HEK293T (cell line): ENCODE results near the gene CXCL17.

Experiments
- CTBP1 ChIP-seq: fragments of 450-650 bp; IDR thresholded peaks from 2 replicates; pipeline ENCODE4 v1.6.1; 2016; ENCODE audit warnings: borderline replicate concordance
- FOXM1 ChIP-seq: fragments of 450-650 bp; IDR thresholded peaks from 2 replicates; pipeline ENCODE4 v1.6.1; 2017; ENCODE audit warnings: mild to moderate bottlenecking, borderline replicate concordance
- SP1 ChIP-seq: fragments of 450-650 bp; IDR thresholded peaks from 2 replicates; pipeline ENCODE4 v1.6.1; 2017
- TARDBP ChIP-seq: fragments of 450-650 bp; IDR thresholded peaks from 2 replicates; pipeline ENCODE4 v1.6.1; 2016
- ZNF384 ChIP-seq: fragments of 450-650 bp; IDR thresholded peaks from 2 replicates; pipeline ENCODE4 v1.6.1; 2016

- no peak for TF ChIP-seq ZNF384
- TF ChIP-seq FOXM1, result no peak
- no peak for TF ChIP-seq TARDBP
- TF ChIP-seq CTBP1, result no peak
- TF ChIP-seq SP1, result no peak
These were observed 32.6 kb upstream of the CXCL17 start for GRCh38 chr19:42475366-42475765.
